NCI-H1436 treated with DMSO at 0.1 percent for 48 hours (cell line): ENCODE data around the gene SLC9A8.
"Not testable (repeated sequence)": the region's sequence is repeated elsewhere in the genome, so short reads cannot be mapped to it uniquely, and the experiment has no call there.

Source experiments
- DNase-seq: peaks from one replicate; lab custom pipeline; 2025; lab: John Stamatoyannopoulos, UW

SLC9A8 gene

DNA sequence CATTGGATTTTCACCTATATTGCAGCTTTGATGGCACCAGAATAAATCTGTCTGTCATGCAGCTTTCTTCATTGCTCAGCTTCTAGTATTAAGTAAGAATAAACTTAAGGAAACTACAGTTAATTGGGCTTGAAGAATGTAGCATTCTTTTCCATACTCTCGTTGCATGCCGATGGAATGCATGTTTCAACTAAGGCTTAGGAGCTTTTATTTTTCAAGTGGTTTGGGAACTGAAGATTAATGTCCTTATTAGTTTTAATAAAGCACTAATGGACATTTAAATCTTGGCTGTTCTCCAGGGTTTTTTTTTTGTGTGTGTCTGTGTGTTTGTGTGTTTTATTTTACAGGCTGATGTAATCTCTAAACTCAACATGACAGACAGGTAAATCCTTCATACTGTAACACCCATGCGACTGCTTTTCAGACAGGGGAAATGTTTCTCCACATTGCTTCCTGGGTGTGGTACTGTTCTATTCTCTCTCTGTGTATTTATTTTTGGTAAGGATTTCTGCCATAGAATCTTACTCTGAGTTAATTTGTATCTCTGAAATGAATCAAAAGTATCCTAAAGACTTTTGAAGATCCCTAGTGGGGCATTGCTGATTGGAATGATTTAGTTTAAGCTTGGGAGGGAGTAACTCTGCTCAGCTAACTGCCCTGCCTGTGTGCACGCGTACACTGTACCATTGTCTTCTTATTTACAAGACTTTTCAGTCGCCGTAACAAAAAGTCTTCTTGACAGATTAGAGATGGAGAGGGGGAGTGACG is 38.0 kb downstream of the SLC9A8 start:
- no peak for DNase-seq

DNA sequence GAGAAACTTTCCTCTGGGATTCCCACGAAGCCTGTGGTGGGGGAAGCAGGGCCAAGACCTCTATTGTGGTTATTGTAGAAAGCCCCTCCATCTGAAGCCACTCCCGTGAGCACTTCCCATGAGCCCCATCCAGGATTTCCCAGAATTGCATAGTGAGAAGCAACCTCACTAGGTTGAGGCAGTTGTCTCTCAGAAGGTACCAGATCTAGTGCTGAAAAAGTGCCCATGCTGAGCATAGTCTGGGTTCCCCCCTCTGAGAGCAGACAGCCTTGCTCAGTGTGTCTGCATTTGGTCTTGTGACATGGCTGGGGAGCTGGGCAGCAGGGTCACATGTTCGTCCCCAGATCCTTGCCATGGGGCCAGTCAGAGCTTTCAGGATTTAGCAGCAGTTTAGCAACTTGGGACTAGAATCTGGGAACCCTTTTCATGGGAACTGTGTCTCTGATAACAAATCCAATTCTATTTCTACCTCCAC is 38.6 kb downstream of the SLC9A8 start:
- DNase-seq, result no peak

DNA sequence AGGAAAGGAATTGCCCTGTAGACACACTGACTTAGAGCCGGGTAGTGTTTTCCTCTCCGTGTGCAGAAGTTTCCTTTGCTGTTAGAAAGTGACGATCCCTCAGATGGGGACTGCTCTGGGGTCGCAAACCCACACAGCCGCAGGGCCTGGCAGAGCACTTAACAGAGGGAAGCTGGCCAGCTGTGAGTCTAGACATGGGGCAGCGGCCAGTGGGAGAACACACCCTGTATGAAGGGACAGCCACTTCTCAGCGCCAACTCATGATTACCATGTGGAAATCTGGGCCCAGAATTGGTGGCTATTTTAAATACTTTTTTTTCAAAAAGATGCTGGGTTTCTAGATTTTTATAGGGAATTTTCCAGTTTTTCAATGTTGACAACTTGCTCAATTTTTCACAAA is 39.4 kb downstream of the SLC9A8 start:
- no peak for DNase-seq

DNA sequence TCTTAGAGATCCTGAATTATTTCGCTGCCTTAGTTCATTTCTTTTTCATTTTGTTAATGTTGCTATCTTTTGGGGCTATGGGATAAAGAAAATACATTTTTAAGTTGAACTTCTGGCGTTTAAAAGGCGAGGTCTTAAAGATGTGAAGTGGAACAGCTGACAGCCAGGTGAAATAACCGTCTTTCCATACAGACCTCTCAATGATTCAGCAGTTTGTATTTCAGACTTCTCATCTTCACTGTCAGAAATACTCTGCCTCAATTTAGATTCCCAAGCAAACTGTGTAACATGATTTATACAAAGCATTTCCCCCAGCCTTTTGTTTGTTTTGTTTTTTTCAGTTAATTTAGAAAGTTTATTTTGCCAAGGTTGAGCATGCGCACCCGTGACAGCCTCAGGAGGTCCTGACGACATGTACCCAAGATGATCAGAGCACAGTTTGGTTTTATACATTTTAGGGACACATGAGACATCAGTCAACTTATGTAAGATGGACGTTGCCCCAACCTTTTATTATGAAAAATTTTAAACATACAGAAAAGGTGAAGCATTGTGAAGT is 40.0 kb downstream of the SLC9A8 start:
- no peak for DNase-seq

DNA sequence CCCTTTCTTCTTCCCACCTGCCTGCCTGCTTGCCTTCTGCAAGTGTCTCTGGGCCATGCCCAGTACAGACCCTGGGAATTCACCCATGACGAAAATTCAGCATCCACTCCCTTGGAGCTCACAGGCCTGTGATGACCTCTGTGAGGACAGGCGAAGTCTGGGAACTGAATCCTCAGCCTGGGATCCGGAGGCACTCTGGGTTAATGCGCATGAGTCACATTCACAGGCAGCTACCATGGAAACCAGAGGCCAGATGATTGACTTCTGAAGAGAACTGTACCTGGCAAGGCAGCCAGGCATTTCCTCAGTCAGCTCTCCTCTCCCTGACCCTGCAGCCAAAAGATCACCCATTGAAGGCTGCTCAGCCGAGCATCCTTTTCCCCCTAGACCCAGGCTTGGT is 41.0 kb downstream of the SLC9A8 start:
- DNase-seq, result no peak

DNA sequence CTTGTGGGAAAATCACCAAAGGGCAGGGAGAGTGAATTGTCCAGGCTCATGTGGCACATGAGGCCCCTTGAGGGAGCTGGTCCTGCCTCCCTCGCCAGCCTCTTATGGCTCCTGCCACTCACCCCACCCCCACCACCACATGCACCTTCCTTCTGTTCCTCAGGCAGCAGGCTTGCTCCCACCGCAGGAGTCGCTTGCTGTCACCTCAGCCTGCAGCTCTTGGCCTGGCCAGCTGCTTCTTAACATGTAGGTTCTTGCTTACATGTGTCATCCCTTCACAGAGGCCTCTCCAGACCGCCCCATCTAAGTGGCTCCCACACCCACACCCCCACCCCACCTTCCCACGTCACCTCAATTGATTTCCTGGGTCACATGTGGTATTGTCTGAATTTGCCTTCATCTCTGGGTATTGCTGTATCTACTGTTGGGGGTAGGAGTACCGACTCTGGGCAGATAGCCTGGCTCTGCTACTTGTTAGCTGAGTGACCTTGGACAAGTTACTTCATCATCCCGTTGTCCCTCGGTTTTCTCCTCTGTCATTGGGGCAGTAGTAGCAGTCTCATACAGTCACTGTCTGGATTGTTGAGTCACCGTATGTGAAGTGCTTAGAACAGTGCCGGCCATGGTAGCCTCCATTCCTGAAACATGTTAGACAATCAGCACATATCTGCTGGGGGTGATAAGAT is 41.7 kb downstream of the SLC9A8 start:
- no peak for DNase-seq

GRCh38 chr20:49856904-49857303 is 44.3 kb downstream of the SLC9A8 start:
- DNase-seq, result no peak

GRCh38 chr20:49858076-49858585 is 45.5 kb downstream of the SLC9A8 start:
- DNase-seq, result no peak

DNA sequence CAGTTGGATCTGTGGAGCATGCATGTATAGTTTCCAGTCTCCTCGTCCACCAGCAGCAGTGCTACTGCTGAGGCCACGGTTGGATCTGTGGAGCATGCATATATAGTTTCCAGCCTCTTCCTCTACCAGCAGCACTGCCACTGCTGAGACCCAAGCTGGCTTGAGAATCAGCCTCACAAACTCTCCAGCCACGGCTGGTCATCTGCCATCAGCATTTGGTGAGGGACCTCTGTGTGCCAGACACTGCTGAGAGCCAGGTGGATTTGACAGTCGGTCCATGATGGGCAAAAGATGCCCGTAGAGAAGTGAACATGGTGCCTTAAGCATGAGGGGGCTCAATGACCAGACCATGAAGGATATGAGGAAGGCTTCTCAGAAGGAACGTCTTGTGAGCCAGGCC is 46.4 kb downstream of the SLC9A8 start:
- no peak for DNase-seq

DNA sequence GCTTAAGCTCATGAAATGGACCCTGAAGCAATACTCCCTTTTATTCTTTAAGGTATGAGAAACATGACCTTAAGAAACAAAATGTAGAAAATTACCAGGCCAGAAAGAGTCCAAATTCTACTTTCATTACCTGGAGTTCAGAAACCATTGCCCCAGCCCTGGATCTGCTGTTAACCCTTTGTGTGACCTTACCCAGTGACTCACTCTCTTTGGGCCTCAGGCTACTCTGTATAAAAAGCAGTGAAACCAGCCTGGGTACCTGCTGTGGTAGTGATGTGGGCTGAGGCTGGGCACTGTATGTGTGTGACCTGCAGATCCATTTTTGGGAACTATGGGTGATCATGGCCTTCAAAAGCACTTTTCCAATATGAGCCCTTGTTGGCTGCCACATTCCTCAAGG is 47.2 kb downstream of the SLC9A8 start:
- no peak for DNase-seq

DNA sequence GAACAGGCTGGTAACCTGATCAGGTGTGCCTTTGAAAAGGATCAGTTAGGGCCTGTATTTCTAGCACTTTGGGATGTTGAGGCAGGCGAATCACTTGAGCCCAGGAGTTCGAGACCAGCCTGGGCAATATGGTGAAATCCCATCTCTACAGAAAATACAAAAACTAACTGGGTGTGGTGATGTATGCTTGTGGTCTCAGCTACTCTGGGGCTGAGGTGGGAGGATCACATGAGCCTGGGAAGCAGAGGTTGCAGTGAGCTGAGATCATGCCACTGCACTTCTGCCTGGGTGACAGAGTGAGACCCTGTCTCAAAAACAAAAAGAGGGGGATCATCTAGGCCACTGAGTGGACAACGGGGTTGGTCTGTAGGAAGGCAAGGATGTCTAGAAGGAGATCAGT is 48.6 kb downstream of the SLC9A8 start:
- not testable (repeated sequence) for DNase-seq

DNA sequence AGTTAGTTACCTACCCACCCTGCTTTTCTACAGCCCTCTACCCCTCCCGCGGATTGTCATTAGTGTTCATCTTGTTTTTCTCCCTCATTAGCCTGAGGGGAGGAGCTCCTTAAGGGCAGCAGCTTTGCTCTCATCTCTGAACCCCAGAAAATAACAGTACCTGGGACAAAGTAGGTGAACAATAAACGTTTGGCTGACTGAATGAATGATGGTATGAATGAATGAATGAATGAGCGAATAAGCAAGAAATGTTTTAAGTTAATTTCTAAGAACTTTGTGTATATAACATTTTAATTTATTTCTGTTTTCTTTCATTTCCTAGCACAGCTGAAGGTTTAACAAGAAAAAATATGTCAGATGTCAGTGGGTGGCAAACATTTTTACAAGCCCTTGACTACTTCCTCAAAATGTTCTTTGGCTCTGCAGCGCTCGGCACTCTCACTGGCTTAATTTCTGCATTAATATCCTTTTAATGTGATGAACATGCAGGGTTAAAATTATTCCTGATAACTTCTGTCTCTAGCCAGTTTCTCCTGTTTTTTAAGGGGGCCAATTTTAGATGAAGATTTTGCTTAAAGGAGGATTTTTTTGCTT is 50.1 kb downstream of the SLC9A8 start:
- DNase-seq, result no peak

DNA sequence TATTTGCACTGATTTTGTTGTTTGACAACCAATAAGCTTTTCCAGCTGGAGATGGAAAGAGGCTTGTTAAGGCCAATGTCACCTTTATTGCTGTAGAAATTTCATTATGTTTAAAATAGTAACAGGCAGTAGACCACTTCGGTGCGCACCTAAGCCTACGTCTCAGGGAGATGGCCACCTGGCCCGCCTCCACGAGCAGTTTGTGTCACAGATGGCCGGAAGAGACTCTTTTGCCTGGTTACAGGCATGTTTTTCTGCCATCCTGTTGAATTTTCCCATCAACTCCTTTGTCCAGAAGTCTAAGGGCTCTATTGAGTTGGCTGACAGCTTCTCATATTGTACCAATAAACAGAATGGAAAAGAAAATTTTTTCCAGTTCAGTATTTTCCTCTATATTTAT is 51.0 kb downstream of the SLC9A8 start:
- DNase-seq, result no peak

DNA sequence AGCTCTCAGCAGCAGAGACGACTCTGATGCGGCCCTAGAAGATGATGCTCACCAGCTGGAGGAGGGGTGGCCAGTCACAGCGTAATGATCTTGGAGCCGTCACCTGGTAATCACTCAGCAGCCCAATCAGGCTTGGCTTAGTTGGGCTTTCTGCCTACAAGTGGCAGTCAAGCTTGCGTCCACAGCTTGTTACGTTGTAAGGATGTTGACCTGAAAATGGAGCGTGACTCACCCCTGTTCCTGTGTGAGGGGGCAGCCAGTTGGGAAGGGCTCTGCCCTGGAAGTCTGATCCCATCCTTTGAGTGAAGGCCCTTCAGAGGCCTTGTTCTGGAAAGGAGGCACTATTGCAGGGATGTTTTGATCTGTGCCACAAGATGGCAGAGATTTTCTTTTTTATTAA is 52.9 kb downstream of the SLC9A8 start:
- no peak for DNase-seq

DNA sequence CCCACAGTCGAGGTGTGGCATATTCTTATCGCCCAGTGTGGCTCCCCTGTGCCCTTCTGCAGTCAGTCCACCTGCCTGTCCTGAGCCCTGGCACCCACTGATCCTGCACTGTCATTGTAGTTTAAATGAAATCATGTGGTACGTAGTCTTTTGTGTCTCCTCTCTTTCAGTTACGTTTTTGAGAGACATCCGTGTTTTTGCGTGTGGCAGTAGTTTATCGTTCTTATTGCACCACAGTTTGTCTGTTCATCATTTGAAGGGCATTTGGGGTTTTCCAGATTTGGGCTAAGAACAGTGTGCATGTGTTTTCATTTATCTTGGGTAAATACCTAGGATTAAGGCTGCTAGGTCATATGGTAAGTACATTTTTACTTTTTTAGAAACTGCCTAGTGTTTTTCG is 53.4 kb downstream of the SLC9A8 start:
- DNase-seq, result no peak

DNA sequence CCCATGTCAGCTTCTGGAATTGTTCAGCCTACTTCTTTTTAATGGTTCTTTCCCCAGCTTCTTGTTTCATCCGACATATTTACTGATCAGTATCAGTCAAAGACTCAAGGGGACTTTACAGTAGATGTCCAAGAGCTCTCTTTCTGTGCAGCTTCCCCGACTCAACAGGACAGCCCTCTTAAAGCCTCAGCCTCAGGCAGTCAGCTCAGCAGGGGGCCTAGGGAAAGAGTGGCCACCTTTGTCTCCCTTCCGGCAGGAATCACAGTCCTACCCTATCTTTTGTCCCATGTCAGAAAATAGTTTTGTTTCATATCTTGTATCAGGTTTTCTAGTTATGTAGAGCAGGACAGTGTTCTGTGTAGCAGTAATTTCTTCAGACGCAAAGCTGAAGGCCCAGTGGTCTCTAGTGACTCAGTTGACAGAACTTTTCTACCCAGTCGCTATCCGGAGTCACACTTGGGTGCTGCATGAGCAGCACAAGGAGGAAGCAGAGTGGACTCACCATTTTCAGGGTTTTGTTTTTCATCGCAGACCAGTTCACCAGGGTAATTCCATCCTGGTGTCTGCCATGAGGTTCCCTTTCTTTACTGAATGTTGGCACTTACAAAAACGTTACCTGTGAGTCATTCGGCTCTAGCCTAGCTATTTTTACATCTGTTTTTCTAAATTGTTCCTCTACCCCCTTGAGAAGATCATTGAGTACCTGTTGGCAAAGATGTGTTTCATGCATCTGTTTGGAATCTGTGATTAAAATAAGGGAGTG is 55.0 kb downstream of the SLC9A8 start:
- no peak for DNase-seq

DNA sequence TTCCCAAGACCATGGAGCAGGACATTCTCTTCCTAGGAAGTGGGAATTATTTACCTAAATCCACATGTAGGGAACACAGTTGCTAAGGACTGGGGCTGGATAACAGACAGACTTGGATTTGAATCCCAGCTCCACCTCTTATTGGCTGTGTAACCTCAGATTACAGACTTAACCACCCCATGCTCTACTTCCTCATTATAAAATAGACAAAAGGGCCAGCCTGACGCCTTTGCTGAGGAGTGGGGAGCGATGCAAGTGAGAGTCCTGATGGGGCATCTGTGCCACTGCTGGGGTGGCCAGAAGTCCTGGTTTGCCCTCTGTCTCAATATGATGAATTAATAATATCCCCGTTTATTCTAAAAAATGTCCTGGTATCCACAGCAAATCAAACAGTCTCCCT is 55.9 kb downstream of the SLC9A8 start:
- DNase-seq, result no peak

DNA sequence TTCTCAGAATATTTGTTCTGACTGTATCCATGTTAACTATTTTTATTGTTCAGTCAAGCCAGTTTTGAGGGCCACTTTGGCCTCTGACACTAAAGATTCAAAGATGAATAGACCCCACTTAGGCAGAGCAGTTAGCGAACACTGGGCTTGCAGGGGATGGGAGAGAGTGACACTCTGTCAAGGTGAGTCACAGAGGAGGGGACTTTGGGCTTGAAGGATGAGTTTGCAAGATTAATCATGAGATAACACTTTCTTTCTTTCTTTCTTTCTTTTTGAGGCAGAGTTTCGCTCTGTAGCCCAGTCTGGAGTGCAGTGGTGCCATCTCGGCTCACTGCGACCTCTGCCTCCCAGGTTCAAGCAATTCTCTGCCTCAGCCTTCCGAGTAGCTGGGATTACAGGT is 56.3 kb downstream of the SLC9A8 start:
- no peak for DNase-seq

- DNase-seq, result no peak
Measured at GRCh38 chr20:49870261-49870660, 57.6 kb downstream of the SLC9A8 start.

DNA sequence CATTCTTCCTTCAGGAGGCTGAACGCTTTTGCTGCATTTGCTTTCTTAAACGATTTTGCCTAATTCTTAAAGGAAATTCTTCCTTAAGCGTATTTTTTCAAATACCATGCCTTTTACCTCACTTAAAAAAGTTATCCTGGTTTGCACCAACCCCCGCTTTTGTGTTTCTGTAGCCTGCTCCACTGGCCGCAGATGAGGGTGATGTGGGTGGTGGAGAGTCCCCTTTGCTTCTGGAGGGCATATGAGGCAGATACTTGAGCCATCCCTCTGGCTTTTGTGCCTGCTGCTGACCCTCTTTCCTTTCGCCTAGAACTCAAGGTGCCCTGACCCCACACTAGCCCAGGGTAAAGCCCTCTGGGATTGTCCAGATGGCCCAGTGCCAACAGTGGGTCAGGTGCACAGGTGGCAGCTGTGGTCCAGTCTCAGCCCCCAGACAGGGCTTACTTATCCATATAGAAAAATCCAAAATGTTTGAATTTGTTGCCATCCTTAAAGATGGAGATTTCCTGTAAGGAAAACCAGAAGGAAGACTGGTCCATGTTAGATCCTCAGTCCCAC is 58.8 kb downstream of the SLC9A8 start:
- DNase-seq, result no peak

GRCh38 chr20:49872056-49872455 is 59.4 kb downstream of the SLC9A8 start:
- no peak for DNase-seq

DNA sequence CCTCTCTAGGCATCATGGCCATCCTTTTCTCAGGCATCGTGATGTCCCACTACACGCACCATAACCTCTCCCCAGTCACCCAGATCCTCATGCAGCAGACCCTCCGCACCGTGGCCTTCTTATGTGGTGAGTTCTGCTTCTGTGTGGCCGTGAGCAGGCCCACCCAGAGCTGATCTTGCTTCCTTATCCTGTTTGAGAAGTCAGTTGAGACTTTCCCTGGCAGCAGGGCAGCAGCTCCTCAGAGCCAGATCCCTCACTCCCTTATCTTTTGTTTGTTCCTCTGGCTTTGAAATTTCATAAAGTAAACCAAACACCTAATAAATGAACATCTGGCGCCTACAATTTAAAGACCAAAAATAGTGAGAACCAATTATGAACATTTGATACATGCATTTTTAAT is 62.1 kb downstream of the SLC9A8 start:
- no peak for DNase-seq
